H1 (cell line): ENCODE data around the gene LIMK1. TPM values are rescaled to one million over a fixed set of nuclear protein-coding genes. Genes with fewer than 3 reads are reported as not detected.

ENCODE experiments used
- RXRA ChIP-seq: IDR thresholded peaks from 2 replicates; pipeline ENCODE4 v1.6.1; 2011; ENCODE audit warnings: low read depth, mild to moderate bottlenecking, low read length, moderate library complexity; ENCODE audit not compliant: insufficient read depth
- SIX5 ChIP-seq: IDR thresholded peaks from 2 replicates; pipeline ENCODE4 v1.6.1; 2011; ENCODE audit warnings: mild to moderate bottlenecking, low read depth, low read length
- polyA plus RNA-seq, 7 experiments: library from polyadenylated mRNA; depleted of rRNA in 3 of 7; stranded (reverse) in 5 of 7; unstranded in 2 of 7; fragments of >200 nt in 5 of 7; fragments of 200-250 nt in 2 of 7; gene quantifications; 1 replicate in 5 of 7; 2 replicates in 1 of 7; 4 replicates in 1 of 7; pipeline versions ENCODE4 v1.2.1 to v1.2.3, GENCODE V29; 2011 to 2013; ENCODE audit warnings: missing spikeins in 2 of 7, mixed read lengths in 2 of 7
- total RNA-seq: library from RNA; stranded (reverse); fragmentation: NEBNext Ultra II Directional; extraction: Animal tissue kit (Norgen Biotek cat#: 25700); gene quantifications from 2 replicates; pipeline ENCODE4 v1.2.1, GENCODE V29; 2021

LIMK1 gene
- total and polyA plus RNA-seq, 2 of the 8 experiments (the other 6 are each of a cell fraction or from before 2014, with no cell fraction given) = 93.5 to 108 TPM

GRCh38 chr7:74052628-74053027 is 31.0 kb upstream of the LIMK1 start (continued):
- TF ChIP-seq SIX5 (no peak), RXRA (no peak)
